ENCODE results near the gene DTNB.

Gene DTNB

DNA sequence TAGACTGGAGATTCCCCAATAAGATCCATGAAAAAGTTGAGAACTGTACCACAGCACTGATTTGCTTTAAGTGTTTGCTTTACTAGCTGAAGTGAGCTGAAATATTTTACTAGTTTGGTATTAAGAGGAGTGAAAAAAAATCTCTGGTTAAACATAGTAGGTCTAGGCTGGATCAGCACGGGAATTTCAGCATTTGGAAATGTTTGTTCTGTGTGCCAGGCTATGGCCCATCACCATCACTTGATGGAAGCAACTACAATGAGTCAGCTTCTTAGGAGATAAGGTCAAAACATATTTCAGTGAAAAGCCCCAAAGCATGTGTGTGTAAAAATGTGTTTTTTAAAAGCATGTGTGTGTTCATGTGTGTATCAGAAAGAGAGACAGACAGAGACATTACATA, 200.2 kb downstream of the DTNB start:
- DNase-seq (ENCODE audit: low spot score): no peak
- in situ Hi-C loops (cut with MboI; ENCODE audit: low sequenced_read_pairs, unreplicated experiment): no loop called here
- TF ChIP-seq, protein P1, sequence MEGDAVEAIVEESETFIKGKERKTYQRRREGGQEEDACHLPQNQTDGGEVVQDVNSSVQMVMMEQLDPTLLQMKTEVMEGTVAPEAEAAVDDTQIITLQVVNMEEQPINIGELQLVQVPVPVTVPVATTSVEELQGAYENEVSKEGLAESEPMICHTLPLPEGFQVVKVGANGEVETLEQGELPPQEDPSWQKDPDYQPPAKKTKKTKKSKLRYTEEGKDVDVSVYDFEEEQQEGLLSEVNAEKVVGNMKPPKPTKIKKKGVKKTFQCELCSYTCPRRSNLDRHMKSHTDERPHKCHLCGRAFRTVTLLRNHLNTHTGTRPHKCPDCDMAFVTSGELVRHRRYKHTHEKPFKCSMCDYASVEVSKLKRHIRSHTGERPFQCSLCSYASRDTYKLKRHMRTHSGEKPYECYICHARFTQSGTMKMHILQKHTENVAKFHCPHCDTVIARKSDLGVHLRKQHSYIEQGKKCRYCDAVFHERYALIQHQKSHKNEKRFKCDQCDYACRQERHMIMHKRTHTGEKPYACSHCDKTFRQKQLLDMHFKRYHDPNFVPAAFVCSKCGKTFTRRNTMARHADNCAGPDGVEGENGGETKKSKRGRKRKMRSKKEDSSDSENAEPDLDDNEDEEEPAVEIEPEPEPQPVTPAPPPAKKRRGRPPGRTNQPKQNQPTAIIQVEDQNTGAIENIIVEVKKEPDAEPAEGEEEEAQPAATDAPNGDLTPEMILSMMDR (IDR thresholded peaks at IDR 0.05; ENCODE audit: borderline replicate concordance, control extremely low read depth, extremely low read depth, insufficient read depth, missing control alignments): no peak

DNA sequence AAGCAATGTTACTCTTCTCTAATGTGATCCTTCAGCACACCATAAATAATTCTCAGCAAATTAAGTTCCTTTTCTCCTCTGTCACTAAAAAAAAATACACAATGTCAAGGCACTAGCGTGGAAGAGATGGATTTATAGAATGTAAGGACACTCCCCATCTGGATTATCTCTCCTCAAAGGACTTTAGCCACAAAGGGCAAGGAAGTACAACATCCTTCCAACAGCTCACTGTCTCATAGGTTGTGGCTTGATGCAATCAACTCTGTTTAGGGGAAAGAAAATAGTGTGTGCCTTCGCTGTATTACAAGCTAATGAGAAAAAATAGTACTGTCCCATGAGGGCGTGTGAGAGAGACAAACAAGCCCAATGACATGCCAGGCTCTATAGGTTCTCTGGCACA, 202.6 kb downstream of the DTNB start:
- TF ChIP-seq, protein P1 (IDR thresholded peaks at IDR 0.05; ENCODE audit: borderline replicate concordance, control extremely low read depth, extremely low read depth, insufficient read depth, missing control alignments): no peak
- DNase-seq (ENCODE audit: low spot score): no peak
- in situ Hi-C loops (cut with MboI; ENCODE audit: low sequenced_read_pairs, unreplicated experiment): no loop called here

DNA sequence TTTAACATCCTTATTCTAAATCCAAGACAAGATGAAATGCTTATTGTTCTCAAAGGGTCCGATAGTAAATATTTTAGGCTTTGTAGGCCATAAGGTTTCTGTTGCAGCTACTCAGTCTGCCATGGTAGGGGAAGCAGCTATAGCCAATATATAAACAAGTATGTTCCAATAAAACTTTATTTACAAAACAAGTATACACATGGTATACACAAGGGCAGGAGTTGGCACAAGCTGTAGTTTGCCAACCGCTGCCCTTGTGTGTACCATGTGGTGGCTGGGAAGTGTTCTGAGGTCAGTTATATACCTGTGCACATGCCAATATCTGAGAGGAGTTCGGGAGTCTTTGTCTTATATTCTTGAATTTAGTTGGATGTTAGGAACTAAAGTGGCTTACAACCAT, 205.6 kb downstream of the DTNB start:
- TF ChIP-seq, protein P1 (IDR thresholded peaks at IDR 0.05; ENCODE audit: borderline replicate concordance, control extremely low read depth, extremely low read depth, insufficient read depth, missing control alignments): no peak
- no peak for DNase-seq (ENCODE audit: low spot score)
- in situ Hi-C loops (cut with MboI; ENCODE audit: low sequenced_read_pairs, unreplicated experiment): no loop called here

DNA sequence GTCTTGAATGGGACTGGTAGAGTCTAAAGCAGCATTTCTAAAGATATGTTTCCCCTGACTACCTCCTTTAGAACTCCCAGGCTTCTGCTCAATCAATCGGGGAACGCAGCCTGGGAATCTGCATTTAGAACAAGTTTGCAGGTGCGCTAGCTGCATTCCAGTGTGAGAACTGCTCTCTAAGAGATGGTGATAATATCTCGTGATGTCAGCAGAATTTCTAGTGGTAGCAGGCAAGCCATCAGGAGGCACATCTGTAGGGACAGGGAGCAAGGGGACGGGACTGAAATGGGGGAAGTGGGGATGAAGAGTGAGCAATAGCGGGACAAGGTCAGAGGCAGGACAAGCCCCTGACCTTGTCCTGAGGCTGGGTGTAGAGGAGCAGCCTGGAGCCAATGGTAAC, 211.4 kb downstream of the DTNB start:
- DNase-seq (ENCODE audit: low spot score): no peak
- TF ChIP-seq, protein P1 (IDR thresholded peaks at IDR 0.05; ENCODE audit: borderline replicate concordance, control extremely low read depth, extremely low read depth, insufficient read depth, missing control alignments): no peak
- in situ Hi-C loops (cut with MboI; ENCODE audit: low sequenced_read_pairs, unreplicated experiment): no loop called here

DNA sequence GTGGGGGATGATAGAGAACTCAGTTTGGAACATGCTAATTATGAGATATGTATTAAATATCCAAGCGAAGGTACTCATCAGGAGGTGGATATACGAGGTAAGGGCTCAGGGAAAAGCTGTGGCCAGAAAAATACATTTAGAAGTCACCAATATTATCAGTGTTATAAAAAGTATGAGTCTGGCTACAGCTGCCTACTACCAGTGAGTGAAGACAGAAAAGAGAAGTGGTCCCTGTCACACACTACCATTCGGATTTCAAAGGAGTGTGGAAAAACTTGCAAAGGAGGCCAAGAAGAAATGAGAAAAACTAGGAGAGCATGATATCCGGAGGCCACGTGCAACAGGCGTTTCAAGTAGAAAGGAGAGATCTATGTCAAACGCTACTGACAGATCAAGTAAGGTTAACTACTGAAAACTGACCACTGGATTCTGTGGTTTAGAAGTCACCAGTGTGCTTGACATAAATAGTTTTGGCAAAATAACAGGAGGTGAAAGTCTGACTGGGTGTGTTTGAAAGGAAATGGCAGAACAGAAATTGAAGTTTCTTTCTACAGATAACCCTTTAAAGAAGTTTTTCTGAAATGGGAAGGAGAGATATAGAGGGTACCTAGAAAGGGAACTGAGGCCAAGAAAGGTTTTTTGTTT, 213.0 kb downstream of the DTNB start:
- no peak for DNase-seq (ENCODE audit: low spot score)
- in situ Hi-C loops (cut with MboI; ENCODE audit: low sequenced_read_pairs, unreplicated experiment): no loop called here
- TF ChIP-seq, protein P1 (IDR thresholded peaks at IDR 0.05; ENCODE audit: borderline replicate concordance, control extremely low read depth, extremely low read depth, insufficient read depth, missing control alignments): no peak

DNA sequence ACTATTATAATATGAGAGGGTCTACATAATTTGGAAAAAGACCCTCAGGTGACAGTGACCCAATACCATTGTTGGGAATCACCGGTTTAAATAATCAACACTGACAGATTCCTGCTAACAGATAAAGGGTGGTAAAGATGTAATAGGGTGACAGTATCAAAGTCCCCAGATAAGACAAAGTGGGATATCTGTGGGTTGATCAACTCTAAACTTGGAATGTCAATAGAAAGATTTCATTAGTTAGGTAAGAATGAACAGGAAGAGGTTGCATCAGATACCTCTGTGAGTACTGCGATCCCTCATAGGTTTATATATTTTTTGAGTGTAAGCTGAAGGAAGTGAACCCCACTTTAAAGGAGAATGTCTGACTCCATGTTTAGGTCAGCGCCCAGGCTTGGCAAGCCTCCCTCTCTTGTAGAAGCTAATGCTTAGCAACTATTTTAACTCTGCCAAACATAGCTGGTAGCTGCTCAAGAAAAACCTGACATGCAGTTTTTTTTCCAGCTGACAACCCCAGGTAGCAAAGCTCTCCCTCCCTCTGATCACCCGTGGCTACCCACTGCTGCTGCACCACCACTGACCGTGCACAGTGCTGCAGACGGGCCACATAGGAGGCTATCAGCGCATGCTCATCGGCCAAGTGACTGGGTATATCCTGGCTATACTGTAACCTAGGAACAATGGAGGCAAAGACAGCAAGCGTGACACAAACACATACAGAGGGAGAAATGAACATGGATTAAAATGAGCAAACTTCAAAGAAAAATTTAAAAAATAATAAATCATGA, 218.4 kb downstream of the DTNB start:
- TF ChIP-seq, protein P1 (IDR thresholded peaks at IDR 0.05; ENCODE audit: borderline replicate concordance, control extremely low read depth, extremely low read depth, insufficient read depth, missing control alignments): no peak
- DNase-seq (ENCODE audit: low spot score): no peak
- in situ Hi-C loops (cut with MboI; ENCODE audit: low sequenced_read_pairs, unreplicated experiment): no loop called here
